HPDE6-E6E7 (cell line): ENCODE measurements around the gene ENSA.
"Not testable (repeated sequence)": the region's sequence is repeated elsewhere in the genome, so short reads cannot be mapped to it uniquely, and the experiment has no call there.

Experiments used
- DNase-seq: peaks from one replicate; pipeline ENCODE4 v3.0.0; 2011; ENCODE audit warnings: missing footprints; ENCODE audit errors: extremely low spot score

ENSA gene

GRCh38 chr1:150580966-150581365, 48.4 kb downstream of the ENSA start:
- DNase-seq: not testable (repeated sequence)

GRCh38 chr1:150579945-150580642, 49.3 kb downstream of the ENSA start:
- no peak for DNase-seq

- DNase-seq: peak; percentile 77
These were observed 50.1 kb downstream of the ENSA start, which contains the start of gene MCL1 for GRCh38 chr1:150579110-150579944. Gene MCL1, minus strand, starts transcription at chr1:150579610. Its CDS starts 80 bp downstream, at chr1:150579530.

GRCh38 chr1:150578272-150579109, 50.9 kb downstream of the ENSA start:
- DNase-seq: no peak

GRCh38 chr1:150577557-150578271, 51.7 kb downstream of the ENSA start:
- DNase-seq: no peak

- DNase-seq: no peak
These were observed 52.4 kb downstream of the ENSA start for GRCh38 chr1:150576794-150577556.

- no peak for DNase-seq
These were observed 53.1 kb downstream of the ENSA start for GRCh38 chr1:150576367-150576711.

GRCh38 chr1:150575518-150576366, 53.7 kb downstream of the ENSA start:
- no peak for DNase-seq

GRCh38 chr1:150575072-150575489, 54.3 kb downstream of the ENSA start:
- no peak for DNase-seq

- DNase-seq: no peak
These were observed 54.9 kb downstream of the ENSA start for GRCh38 chr1:150574260-150575071.

- DNase-seq: not testable (repeated sequence)
These were observed 55.8 kb downstream of the ENSA start for GRCh38 chr1:150573648-150574071.

GRCh38 chr1:150572918-150573647, 56.3 kb downstream of the ENSA start:
- no peak for DNase-seq
